Parathyroid adenoma (tissue), 2 donors: ENCODE results near the gene GLIS1.

Source experiments
- H2AFZ ChIP-seq: fragments of 300-600 bp; sonication (generic); one replicate; pipeline ENCODE4 v1.7.0; 2017; ENCODE audit warnings: antibody characterized with exemption, mild to moderate bottlenecking
- H3K27ac ChIP-seq: fragments of 300-600 bp; sonication (generic); one replicate; pipeline ENCODE4 v1.7.0; 2017
- H3K27me3 ChIP-seq: fragments of 300-600 bp; sonication (generic); one replicate; pipeline ENCODE4 v1.7.0; 2017; ENCODE audit warnings: low read length; ENCODE audit not compliant: control insufficient read depth, insufficient read depth
- H3K36me3 ChIP-seq: fragments of 300-600 bp; sonication (generic); one replicate; pipeline ENCODE4 v1.7.0; 2017; ENCODE audit warnings: low read length; ENCODE audit not compliant: control insufficient read depth, insufficient read depth
- H3K4me1 ChIP-seq: fragments of 300-600 bp; sonication (generic); one replicate; pipeline ENCODE4 v1.7.0; 2017; ENCODE audit warnings: control low read depth
- H3K4me2 ChIP-seq: fragments of 300-600 bp; sonication (generic); one replicate; pipeline ENCODE4 v1.7.0; 2017; ENCODE audit warnings: low read length
- H3K4me3 ChIP-seq: fragments of 300-600 bp; sonication (generic); one replicate; pipeline ENCODE4 v1.7.0; 2017; ENCODE audit warnings: low read depth, low read length
- H3K79me2 ChIP-seq: fragments of 300-600 bp; sonication (generic); one replicate; pipeline ENCODE4 v1.7.0; 2017; ENCODE audit warnings: control low read depth
- H3K9ac ChIP-seq: fragments of 300-600 bp; sonication (generic); one replicate; pipeline ENCODE4 v1.7.0; 2017; ENCODE audit warnings: mild to moderate bottlenecking
- H3K9me3 ChIP-seq: fragments of 300-600 bp; sonication (generic); one replicate; pipeline ENCODE4 v1.7.0; 2017; ENCODE audit warnings: low read length; ENCODE audit not compliant: control insufficient read depth
- TF ChIP-seq, protein P1 (sequence below): fragments of 300-600 bp; sonication (generic); IDR thresholded peaks from one replicate; pipeline ENCODE4 v1.7.0; 2017; ENCODE audit warnings: antibody characterized with exemption, mild to moderate bottlenecking
- donor health status: primary hyperparathyroidism.

GLIS1 gene

DNA sequence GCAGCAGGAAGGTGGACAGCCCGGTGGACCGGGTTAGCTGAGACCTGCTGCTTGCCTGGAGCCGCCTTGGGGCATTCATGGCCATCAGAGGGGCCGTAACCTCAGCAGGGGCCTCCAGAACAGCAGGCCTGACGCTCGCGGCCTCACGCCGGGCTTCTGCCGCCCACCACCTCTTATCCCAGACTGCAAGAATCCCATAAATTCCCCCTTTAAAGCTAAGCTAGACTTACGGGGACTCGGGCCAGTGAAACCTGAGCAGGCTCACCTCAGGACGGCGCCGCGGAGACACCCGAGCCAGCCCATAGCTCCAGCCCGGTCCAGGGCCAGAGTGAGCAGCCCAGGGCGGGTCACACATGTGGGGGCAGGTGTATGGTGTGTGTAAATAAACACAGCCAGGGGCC, 132.3 kb downstream of the GLIS1 start:
- Histone ChIP-seq H3K79me2 (no peaks in the 10 kb centered on the region), H3K9ac (no peak overlapping the region)
- TF ChIP-seq, protein P1, sequence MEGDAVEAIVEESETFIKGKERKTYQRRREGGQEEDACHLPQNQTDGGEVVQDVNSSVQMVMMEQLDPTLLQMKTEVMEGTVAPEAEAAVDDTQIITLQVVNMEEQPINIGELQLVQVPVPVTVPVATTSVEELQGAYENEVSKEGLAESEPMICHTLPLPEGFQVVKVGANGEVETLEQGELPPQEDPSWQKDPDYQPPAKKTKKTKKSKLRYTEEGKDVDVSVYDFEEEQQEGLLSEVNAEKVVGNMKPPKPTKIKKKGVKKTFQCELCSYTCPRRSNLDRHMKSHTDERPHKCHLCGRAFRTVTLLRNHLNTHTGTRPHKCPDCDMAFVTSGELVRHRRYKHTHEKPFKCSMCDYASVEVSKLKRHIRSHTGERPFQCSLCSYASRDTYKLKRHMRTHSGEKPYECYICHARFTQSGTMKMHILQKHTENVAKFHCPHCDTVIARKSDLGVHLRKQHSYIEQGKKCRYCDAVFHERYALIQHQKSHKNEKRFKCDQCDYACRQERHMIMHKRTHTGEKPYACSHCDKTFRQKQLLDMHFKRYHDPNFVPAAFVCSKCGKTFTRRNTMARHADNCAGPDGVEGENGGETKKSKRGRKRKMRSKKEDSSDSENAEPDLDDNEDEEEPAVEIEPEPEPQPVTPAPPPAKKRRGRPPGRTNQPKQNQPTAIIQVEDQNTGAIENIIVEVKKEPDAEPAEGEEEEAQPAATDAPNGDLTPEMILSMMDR, result no peak

DNA sequence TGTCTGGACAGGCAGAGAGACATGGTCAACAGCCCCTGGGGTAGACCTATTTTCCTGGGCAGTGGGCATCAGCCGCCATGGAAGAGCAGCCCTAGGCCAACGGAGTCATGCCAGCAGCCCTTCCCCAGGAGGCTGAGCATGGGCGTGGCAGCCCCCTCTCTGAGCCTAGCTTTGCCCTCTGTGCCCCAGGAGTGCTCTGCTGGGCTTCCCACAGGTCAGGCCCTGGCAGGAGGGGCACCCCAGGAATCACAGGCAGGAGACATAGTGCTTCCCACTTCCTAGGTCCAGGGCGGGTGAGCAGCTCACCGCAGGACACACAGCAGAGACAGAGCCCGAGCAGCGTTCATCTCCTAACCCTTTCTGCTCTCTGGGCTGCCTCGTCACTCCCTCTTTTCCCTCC, 132.8 kb downstream of the GLIS1 start:
- no peaks in the 10 kb centered on the region for H3K4me1 ChIP-seq
- H3K79me2 ChIP-seq, result no peaks in the 10 kb centered on the region
- H3K27ac ChIP-seq, result no peak overlapping the region
- H2AFZ ChIP-seq, result no peak overlapping the region
- H3K4me3 ChIP-seq, result no peak overlapping the region
- no peaks in the 10 kb centered on the region for H3K36me3 ChIP-seq
- no peak overlapping the region for H3K9ac ChIP-seq
- no peaks in the 10 kb centered on the region for H3K27me3 ChIP-seq
- no peak overlapping the region for H3K4me2 ChIP-seq
- H3K9me3 ChIP-seq, result no peaks in the 10 kb centered on the region
- TF ChIP-seq, protein P1, result no peak

More for the DNA sequence above, 132.3 kb downstream of the GLIS1 start:
- Histone ChIP-seq H3K36me3 (no peaks in the 10 kb centered on the region), H3K27me3 (no peaks in the 10 kb centered on the region), H3K9me3 (no peaks in the 10 kb centered on the region), H3K27ac (no peak overlapping the region), H2AFZ (no peak overlapping the region), H3K4me1 (no peaks in the 10 kb centered on the region), H3K4me2 (no peak overlapping the region), H3K4me3 (no peak overlapping the region)

DNA sequence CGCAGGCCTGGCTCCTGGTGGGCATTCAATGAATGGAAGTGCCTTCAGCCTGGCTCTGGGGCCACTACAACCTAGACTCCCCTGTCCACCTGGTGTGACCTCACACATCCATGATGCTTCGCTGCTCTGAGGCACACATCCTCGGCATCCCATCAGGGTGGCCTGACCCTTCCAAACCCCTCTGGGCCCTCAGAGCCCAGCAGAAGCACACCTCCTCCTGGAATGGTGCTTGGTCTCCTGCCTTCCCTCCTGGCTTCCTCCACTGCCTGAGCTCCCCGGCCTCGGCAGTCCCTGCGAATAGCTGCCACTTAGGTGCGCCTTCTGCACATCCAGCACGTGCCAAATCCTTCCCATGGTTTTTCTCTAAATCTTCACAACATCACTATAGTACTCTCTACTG, 133.8 kb downstream of the GLIS1 start:
- Histone ChIP-seq H3K79me2 (no peaks in the 10 kb centered on the region), H3K27me3 (no peaks in the 10 kb centered on the region)

DNA sequence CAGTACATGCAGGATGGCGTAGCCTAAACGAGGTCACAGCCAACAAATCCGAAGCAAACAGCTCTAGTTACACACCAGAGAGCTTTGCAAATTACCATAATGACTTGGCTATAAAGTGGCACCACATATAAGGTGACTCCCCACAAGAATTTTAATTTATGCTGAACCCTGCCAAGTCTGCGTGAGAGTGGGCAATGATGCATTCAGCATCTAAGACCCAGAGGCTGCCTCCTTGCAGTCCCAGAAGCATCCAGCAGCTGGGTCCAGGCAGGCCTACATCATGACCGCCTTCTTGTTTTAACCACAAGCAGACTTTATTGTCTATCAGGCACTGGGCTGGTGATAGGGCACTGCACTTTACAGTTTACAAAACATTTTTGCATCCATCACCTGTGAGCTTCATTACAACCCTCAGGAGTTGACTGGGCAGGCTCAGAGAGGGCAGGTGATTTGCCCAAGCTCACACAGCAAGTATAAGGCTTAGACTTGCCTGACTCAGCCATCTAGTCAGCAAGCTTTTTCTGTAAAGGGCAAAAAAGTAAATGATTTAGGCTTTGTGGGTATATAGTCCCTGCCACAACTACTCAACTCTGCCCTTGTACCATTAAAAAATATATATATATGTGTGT, 134.6 kb downstream of the GLIS1 start:
- Histone ChIP-seq H3K27ac (no peak overlapping the region), H2AFZ (no peak overlapping the region), H3K9ac (no peak overlapping the region), H3K27me3 (no peaks in the 10 kb centered on the region), H3K9me3 (no peaks in the 10 kb centered on the region), H3K36me3 (no peaks in the 10 kb centered on the region), H3K79me2 (no peaks in the 10 kb centered on the region), H3K4me1 (no peaks in the 10 kb centered on the region), H3K4me2 (no peak overlapping the region), H3K4me3 (no peak overlapping the region)
- TF ChIP-seq, protein P1, result no peak

More for the DNA sequence above, 133.8 kb downstream of the GLIS1 start:
- Histone ChIP-seq H3K36me3 (no peaks in the 10 kb centered on the region), H3K9ac (no peak overlapping the region), H2AFZ (no peak overlapping the region), H3K4me1 (no peaks in the 10 kb centered on the region), H3K4me2 (no peak overlapping the region), H3K9me3 (no peaks in the 10 kb centered on the region), H3K4me3 (no peak overlapping the region), H3K27ac (no peak overlapping the region)
- TF ChIP-seq, protein P1, result no peak

DNA sequence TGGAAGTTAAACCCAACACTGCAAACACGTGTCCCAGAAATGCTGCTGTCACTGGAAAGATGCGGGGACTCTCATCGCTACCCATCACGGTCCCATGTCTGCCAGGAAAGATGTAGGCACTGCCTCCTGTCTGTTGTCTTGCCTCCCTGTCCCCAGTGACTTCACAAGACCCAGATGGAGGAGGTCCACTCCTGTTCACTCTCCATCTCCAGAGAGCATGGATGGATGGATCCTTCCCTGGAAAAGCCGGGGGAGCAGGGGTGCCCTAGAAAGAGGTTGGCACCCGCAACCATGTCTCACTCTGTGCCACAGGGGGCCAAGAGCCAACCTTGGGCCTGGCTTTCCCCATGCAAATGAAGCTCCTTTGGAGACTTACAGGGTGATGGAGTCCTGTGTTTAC, 135.5 kb downstream of the GLIS1 start:
- Histone ChIP-seq H3K9ac (no peak overlapping the region), H3K4me2 (no peak overlapping the region), H3K27me3 (no peaks in the 10 kb centered on the region), H3K9me3 (no peaks in the 10 kb centered on the region), H3K79me2 (no peaks in the 10 kb centered on the region), H2AFZ (no peak overlapping the region), H3K4me3 (no peak overlapping the region), H3K4me1 (no peaks in the 10 kb centered on the region), H3K27ac (no peak overlapping the region), H3K36me3 (no peaks in the 10 kb centered on the region)
- TF ChIP-seq, protein P1, result no peak
